ENCODE measurements around the gene REPIN1. TPM values are rescaled to one million over a fixed set of nuclear protein-coding genes. Genes with fewer than 3 reads are reported as not detected.

Gene REPIN1
- total RNA-seq, 1 donor from 2014 or later: 144 TPM

DNA sequence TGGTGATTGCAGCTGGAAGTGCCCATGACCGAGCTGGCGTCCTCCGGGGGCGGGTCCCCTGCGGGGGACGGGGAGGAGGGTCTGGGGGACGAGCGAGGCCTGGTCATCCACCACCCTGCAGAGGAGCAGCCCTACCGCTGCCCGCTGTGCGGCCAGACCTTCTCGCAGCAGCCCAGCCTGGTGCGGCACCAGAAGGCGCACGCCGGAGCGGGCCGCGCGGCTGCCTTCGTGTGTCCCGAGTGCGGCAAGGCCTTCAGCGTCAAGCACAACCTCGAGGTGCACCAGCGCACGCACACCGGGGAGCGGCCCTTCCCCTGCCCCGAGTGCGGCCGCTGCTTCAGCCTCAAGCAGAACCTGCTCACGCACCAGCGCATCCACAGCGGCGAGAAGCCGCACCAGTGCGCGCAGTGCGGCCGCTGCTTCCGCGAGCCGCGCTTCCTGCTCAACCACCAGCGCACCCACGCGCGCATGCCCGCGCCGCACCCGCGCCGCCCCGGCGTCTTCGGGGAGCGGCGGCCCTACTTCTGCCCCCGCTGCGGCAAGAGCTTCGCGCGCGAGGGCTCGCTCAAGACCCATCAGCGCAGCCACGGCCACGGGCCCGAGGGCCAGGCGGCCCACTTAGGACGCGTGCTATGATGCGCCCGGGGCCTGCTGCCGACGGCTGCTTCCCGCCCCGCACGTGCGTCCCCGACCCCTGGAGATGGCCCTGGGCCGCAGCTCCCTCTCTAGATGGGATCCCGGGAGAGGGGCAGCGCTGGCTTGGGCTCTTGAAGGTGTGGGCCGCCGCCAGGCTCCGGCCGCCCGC, 39.2 kb downstream of the REPIN1 start:
- TF ChIP-seq, protein P1, sequence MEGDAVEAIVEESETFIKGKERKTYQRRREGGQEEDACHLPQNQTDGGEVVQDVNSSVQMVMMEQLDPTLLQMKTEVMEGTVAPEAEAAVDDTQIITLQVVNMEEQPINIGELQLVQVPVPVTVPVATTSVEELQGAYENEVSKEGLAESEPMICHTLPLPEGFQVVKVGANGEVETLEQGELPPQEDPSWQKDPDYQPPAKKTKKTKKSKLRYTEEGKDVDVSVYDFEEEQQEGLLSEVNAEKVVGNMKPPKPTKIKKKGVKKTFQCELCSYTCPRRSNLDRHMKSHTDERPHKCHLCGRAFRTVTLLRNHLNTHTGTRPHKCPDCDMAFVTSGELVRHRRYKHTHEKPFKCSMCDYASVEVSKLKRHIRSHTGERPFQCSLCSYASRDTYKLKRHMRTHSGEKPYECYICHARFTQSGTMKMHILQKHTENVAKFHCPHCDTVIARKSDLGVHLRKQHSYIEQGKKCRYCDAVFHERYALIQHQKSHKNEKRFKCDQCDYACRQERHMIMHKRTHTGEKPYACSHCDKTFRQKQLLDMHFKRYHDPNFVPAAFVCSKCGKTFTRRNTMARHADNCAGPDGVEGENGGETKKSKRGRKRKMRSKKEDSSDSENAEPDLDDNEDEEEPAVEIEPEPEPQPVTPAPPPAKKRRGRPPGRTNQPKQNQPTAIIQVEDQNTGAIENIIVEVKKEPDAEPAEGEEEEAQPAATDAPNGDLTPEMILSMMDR (IDR thresholded peaks at IDR 0.05; ENCODE audit: insufficient read depth, low read length, poor library complexity, severe bottlenecking): no peak
- no peak for DNase-seq (ENCODE audit: low read depth)
- H3K36me3 ChIP-seq (ENCODE audit: control insufficient read depth, insufficient read depth, low read length): no peaks in the 10 kb centered on the region
- no peaks in the 10 kb centered on the region for H3K27me3 ChIP-seq (ENCODE audit: control insufficient read depth, insufficient read depth, low read length)
- H3K4me3 ChIP-seq (ENCODE audit: low read depth, low read length): no peak overlapping the region

DNA sequence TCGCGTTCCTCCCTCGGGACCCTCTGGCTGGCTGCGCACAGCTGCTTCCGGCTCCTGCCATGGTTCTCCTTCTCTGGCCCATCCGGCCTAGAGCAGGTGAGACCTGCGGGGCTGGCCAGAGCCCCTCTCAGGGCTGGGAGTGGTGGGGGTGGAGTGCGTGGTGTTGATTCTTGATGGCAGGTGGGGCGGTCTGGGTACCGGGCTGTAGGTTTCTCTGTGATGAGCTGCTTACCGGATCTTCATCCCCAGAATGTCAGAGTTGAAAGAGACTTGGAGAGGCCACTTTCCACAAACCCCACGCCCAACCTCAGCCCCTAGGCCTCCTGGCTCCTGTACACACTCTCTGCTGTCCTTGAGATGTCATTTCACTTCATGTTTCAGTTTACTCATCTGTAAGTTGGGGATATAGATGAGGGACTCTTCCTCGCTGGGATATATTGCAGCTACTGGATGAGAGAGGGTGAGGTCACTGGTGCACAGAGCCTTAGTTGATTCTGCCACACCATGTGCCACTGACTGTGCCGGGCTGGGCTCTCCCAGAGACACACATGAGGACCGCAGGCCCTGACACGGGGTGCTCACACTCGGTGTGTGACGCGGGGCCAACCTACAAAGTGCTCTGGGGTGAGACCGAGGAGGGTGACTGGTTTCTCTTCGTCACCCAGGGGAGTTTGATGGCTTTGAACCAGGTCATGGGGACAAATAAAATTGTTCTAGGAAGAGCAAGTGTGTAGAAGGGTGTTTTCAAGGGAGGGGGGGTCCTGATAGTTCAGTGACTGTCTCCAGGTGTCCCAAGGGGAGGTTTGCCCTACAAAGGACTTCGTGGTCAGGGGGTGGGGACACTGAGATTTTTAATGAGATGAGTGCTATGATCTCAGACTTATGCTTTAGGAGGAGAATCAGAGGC, 40.0 kb downstream of the REPIN1 start:
- no peaks in the 10 kb centered on the region for H3K27me3 ChIP-seq (ENCODE audit: control insufficient read depth, insufficient read depth, low read length)
- H3K36me3 ChIP-seq (ENCODE audit: control insufficient read depth, insufficient read depth, low read length): no peaks in the 10 kb centered on the region
- TF ChIP-seq, protein P1 (IDR thresholded peaks at IDR 0.05; ENCODE audit: insufficient read depth, low read length, poor library complexity, severe bottlenecking): no peak
- DNase-seq (ENCODE audit: low read depth): no peak
- no peak overlapping the region for H3K4me3 ChIP-seq (ENCODE audit: low read depth, low read length)

DNA sequence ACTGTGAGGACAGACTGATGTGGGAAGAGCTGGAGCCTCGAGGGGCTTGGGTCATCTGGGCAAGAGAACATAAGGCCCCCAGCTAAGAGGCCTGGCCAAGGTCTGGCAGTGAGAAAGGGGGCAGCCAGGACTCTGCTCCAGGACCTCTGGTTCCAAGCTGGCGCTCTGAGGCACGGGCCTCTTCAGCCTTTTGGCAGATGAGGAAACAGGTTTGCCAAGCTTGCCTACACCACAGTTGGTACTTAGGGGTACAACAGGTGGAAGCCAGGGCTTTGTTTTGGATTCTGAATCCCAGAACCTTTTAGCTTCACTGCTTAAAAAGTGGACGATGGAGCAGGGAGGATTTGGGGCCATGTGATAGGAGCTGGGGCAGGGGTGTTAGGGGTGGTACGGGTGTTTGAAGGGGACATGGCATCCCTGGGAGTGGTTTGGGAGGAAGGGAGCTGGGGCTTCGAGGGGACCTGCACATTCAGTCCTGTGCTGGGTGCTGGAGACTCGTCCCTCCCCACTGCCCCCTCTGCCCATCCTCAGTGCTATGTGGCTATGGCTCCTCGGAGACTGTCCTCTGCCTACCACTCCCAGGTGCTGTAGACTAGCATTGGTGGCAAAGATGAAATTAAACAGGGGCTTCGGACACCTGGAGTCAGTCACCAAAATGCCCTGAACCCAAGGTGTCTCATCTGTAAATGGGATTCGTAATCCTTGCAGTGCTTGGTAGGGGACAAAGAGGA, 40.8 kb downstream of the REPIN1 start:
- no peak overlapping the region for H3K4me3 ChIP-seq (ENCODE audit: low read depth, low read length)
- DNase-seq (ENCODE audit: low read depth): no peak
- TF ChIP-seq, protein P1 (IDR thresholded peaks at IDR 0.05; ENCODE audit: insufficient read depth, low read length, poor library complexity, severe bottlenecking): no peak
- no peaks in the 10 kb centered on the region for H3K36me3 ChIP-seq (ENCODE audit: control insufficient read depth, insufficient read depth, low read length)
- no peaks in the 10 kb centered on the region for H3K27me3 ChIP-seq (ENCODE audit: control insufficient read depth, insufficient read depth, low read length)

DNA sequence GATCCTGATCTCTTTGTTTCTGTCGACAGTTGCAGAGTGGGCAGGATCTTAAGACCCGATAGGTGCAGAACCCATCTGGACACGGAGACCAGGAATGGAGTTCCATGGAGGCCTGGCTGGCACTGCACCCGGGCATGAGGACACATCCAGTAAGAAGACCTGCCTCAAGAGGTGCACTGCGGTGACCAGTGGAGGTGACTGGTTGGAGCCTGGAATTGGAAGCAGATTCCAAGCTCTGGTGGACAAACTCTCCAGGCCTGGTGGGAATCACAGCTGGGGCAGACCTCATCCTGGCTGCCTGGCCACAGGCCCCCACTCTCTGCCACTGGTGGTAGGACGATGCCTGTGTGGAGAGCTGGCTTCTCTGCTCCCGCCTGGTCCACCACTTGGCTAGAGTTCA, 41.5 kb downstream of the REPIN1 start:
- Histone ChIP-seq H3K4me3 (ENCODE audit: low read depth, low read length) (no peak overlapping the region), H3K27me3 (ENCODE audit: control insufficient read depth, insufficient read depth, low read length) (no peaks in the 10 kb centered on the region), H3K36me3 (ENCODE audit: control insufficient read depth, insufficient read depth, low read length) (no peaks in the 10 kb centered on the region)
- TF ChIP-seq, protein P1 (IDR thresholded peaks at IDR 0.05; ENCODE audit: insufficient read depth, low read length, poor library complexity, severe bottlenecking): no peak
- DNase-seq (ENCODE audit: low read depth): no peak

DNA sequence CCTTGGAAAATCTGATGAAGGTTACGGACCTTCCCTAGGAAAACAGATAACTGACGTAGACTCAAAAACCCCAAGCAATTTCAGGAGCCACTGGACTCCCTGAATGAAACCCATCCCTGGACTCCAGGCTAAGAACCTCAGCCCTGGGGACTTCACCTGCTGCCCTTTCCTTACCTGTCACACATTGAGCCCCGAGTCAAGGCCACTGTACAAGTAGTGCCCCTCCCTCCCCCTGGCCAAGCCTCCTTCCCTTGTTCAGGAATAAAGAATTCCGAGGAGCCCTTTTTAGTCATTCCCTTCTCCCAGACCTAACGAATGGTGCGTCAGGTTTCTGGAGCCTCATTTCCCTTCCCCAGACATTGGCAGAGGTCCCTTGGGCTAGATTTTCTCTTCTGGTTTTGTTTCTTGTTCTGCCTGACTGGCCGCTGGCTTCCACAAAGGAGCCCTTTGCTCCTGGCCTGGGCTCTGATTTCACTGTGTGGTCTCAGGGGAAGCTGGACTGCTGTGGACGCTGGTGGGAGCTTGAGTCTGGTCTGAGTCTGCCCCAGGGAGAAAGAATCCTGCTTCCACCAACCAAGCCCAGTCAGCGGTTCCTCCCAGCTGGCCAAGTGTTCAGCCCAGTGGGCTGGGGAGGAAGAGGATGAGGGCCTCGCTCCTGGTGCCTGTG, 42.2 kb downstream of the REPIN1 start:
- TF ChIP-seq, protein P1 (IDR thresholded peaks at IDR 0.05; ENCODE audit: insufficient read depth, low read length, poor library complexity, severe bottlenecking): no peak
- Histone ChIP-seq H3K36me3 (ENCODE audit: control insufficient read depth, insufficient read depth, low read length) (no peaks in the 10 kb centered on the region), H3K4me3 (ENCODE audit: low read depth, low read length) (no peak overlapping the region), H3K27me3 (ENCODE audit: control insufficient read depth, insufficient read depth, low read length) (no peaks in the 10 kb centered on the region)
- no peak for DNase-seq (ENCODE audit: low read depth)
